Vagina (tissue), 2 donors: ENCODE measurements around the gene ENTHD1. TPM values are rescaled to one million over a fixed set of nuclear protein-coding genes. Genes with fewer than 3 reads are reported as not detected.
A peak's percentile ranks its signal among the peaks of the same experiment; 100 is the strongest.

Experiments used
- DNase-seq, 2 donors: peaks; one replicate each; pipeline ENCODE4 v3.0.0-alpha.2; 2017; ENCODE audit errors: extremely low spot score in 2 of 2
- H3K27ac ChIP-seq: fragments of 200-600 bp; sonication (generic); one replicate; pipeline ENCODE4 v1.5.1; 2019
- H3K27me3 ChIP-seq: fragments of 200-600 bp; sonication (generic); one replicate; pipeline ENCODE4 v1.5.1; 2019
- H3K36me3 ChIP-seq, 2 donors: fragments of 200-600 bp; sonication (generic); one replicate each; pipeline ENCODE4 v1.5.1; 2017 to 2019
- H3K4me1 ChIP-seq: fragments of 200-600 bp; sonication (generic); one replicate; pipeline ENCODE4 v1.5.1; 2019
- H3K4me3 ChIP-seq, 2 donors: fragments of 200-600 bp; sonication (generic); 1 replicate in 1 of 2; 2 replicates in 1 of 2; pipeline ENCODE4 v1.5.1; 2016 to 2019
- H3K9me3 ChIP-seq: fragments of 200-600 bp; sonication (generic); one replicate; pipeline ENCODE4 v1.5.1; 2019
- CTCF ChIP-seq, 3 experiments: fragments of 450-650 bp in 2 of 3; fragments of 200-600 bp in 1 of 3; sonication (generic) in 1 of 3; IDR thresholded peaks; one replicate each; pipeline ENCODE4 v1.5.1; 2017 to 2019; ENCODE audit warnings: antibody characterized with exemption in 3 of 3, mild to moderate bottlenecking in 2 of 3, moderate library complexity in 2 of 3
- POLR2A ChIP-seq, 2 donors: fragments of 450-650 bp; IDR thresholded peaks; one replicate each; pipeline ENCODE4 v1.6.1; 2017; ENCODE audit warnings: antibody characterized with exemption in 2 of 2, mild to moderate bottlenecking in 2 of 2, moderate library complexity in 2 of 2
- POLR2AphosphoS5 ChIP-seq, 2 donors: sonication (generic); formaldehyde crosslinking; IDR thresholded peaks; one replicate each; pipeline ENCODE4 v1.9.0; 2017; ENCODE audit warnings: antibody characterized with exemption in 2 of 2, mild to moderate bottlenecking in 2 of 2, low read depth in 1 of 2; ENCODE audit not compliant: insufficient read depth in 1 of 2
- intact Hi-C: fragments of 100-400 bp; cut with DNase I; formaldehyde crosslinking; loops from one replicate; pipeline ENCODE4 v1.15.1; 2023
- total RNA-seq: library from RNA; depleted of rRNA; stranded (reverse); fragments of >200 nt; gene quantifications from one replicate; pipeline ENCODE4 v1.2.3, GENCODE V29; 2016

ENTHD1 gene
- total RNA-seq, 1 donor from 2014 or later, result not detected

GRCh38 chr22:39731881-39732555, 161.5 kb downstream of the ENTHD1 start:
- H3K36me3 ChIP-seq, result no peaks in the 10 kb centered on the region
- H3K27me3 ChIP-seq, result no peaks in the 10 kb centered on the region
- no peaks in the 10 kb centered on the region for H3K4me1 ChIP-seq
- H3K4me3 ChIP-seq, result no peak overlapping the region
- intact Hi-C loops, result no loop called here
- no peak overlapping the region for H3K27ac ChIP-seq
- H3K9me3 ChIP-seq, result no peaks in the 10 kb centered on the region
- DNase-seq, result peak in 1 of 2 donors; percentile 89
- TF ChIP-seq POLR2AphosphoS5 (IDR thresholded peaks at IDR 0.05; ENCODE audit: insufficient read depth in 1 of 2, low read depth in 1 of 2), result no peak

DNA sequence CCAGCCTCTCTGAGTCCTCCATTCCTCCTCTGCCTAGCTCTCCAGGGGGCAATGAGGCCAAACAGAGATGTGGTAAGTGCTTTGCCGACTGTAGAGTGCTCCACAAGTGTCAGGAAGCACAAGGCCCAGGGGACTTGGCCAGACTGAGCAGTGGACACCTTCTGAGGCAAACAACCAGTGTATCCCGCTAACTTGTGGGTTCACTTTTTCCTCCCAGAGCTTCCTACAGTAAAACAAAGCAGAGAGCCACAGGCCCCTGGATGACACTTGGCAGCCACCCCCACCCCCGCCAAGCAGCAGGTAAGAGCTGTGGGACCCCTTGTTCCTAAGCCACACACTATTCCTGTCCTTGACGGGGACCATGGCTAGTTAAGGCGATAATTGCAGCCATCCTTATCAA, 162.1 kb downstream of the ENTHD1 start:
- Histone ChIP-seq H3K4me1 (no peaks in the 10 kb centered on the region), H3K9me3 (no peaks in the 10 kb centered on the region), H3K27ac (no peak overlapping the region), H3K36me3 (no peaks in the 10 kb centered on the region), H3K4me3 (no peak overlapping the region), H3K27me3 (no peaks in the 10 kb centered on the region)
- peak in 1 of 2 donors; percentile 84 for DNase-seq
- TF ChIP-seq POLR2A (IDR thresholded peaks at IDR 0.05), result no peak
- no peak for TF ChIP-seq CTCF (IDR thresholded peaks at IDR 0.05)
- no peak for TF ChIP-seq POLR2AphosphoS5 (IDR thresholded peaks at IDR 0.05; ENCODE audit: insufficient read depth in 1 of 2, low read depth in 1 of 2)
- intact Hi-C loops, result no loop called here

- TF ChIP-seq POLR2A (IDR thresholded peaks at IDR 0.05) (no peak), CTCF (IDR thresholded peaks at IDR 0.05) (no peak), POLR2AphosphoS5 (IDR thresholded peaks at IDR 0.05; ENCODE audit: insufficient read depth in 1 of 2, low read depth in 1 of 2) (no peak)
- Histone ChIP-seq H3K27me3 (no peaks in the 10 kb centered on the region), H3K4me3 (no peak overlapping the region), H3K36me3 (no peaks in the 10 kb centered on the region), H3K9me3 (no peaks in the 10 kb centered on the region), H3K4me1 (no peaks in the 10 kb centered on the region), H3K27ac (no peak overlapping the region)
- DNase-seq, result peak in 1 of 2 donors; percentile 91
- intact Hi-C loops, result no loop called here
Measured at GRCh38 chr22:39729141-39729934, 164.2 kb downstream of the ENTHD1 start.

DNA sequence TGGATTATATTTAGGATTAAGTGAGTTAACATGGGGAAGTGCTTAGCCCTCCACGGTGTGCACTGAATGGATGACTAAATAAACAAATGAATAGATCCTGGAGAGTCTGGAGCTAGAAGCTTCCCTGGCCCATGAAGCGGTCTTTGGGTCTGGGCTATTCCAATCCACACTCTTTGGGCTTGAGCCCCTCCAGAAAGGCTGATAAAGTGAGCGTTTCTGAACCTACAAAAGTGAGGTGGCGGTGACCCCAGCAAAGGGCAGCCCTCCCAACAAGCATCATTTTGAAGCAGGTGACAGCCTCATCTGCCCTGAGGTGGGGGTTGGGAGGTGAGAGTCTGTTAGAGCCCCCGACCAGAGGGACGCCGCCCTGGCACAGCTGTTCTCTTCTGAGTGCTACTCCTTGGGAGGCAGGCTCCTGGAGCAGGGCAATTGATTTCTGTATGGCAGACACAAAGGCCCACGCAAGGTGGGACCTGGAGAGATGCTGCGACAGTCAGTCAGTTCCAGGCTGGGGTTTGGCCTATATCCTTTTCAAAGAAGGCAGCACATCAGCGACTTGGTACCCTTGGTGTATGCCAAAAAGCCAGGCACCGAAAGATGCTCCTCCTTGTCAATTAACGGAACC, 165.2 kb downstream of the ENTHD1 start:
- Histone ChIP-seq H3K4me3 (no peak overlapping the region), H3K27ac (no peak overlapping the region), H3K27me3 (no peaks in the 10 kb centered on the region), H3K4me1 (no peaks in the 10 kb centered on the region), H3K9me3 (no peaks in the 10 kb centered on the region), H3K36me3 (no peaks in the 10 kb centered on the region)
- TF ChIP-seq CTCF (IDR thresholded peaks at IDR 0.05) (no peak), POLR2AphosphoS5 (IDR thresholded peaks at IDR 0.05; ENCODE audit: insufficient read depth in 1 of 2, low read depth in 1 of 2) (no peak), POLR2A (IDR thresholded peaks at IDR 0.05) (no peak)
- peak in 1 of 2 donors; percentile 77 for DNase-seq
- intact Hi-C loops, result no loop called here

GRCh38 chr22:39727541-39727940, 166.0 kb downstream of the ENTHD1 start:
- intact Hi-C loops, result no loop called here
- H3K27me3 ChIP-seq, result no peaks in the 10 kb centered on the region
- DNase-seq, result peak; percentile 43 to 78

More at GRCh38 chr22:39727541-39727940, 166.0 kb downstream of the ENTHD1 start:
- TF ChIP-seq POLR2A (IDR thresholded peaks at IDR 0.05), result no peak
- TF ChIP-seq CTCF (IDR thresholded peaks at IDR 0.05), result no peak
- TF ChIP-seq POLR2AphosphoS5 (IDR thresholded peaks at IDR 0.05; ENCODE audit: insufficient read depth in 1 of 2, low read depth in 1 of 2), result no peak
- H3K36me3 ChIP-seq, result no peaks in the 10 kb centered on the region
- H3K4me3 ChIP-seq, result no peak overlapping the region
- H3K27ac ChIP-seq, result no peak overlapping the region
- H3K4me1 ChIP-seq, result no peaks in the 10 kb centered on the region
- H3K9me3 ChIP-seq, result no peaks in the 10 kb centered on the region
